Epidermal melanocyte (primary cell): ENCODE data around the gene AKAP13.
"Not testable (repeated sequence)": the region's sequence is repeated elsewhere in the genome, so short reads cannot be mapped to it uniquely, and the experiment has no call there.

Experiments used
- DNase-seq: peaks from one replicate; pipeline ENCODE4 v3.0.0; 2011; ENCODE audit warnings: low spot score; ENCODE audit not compliant: insufficient read length

Gene AKAP13

DNA sequence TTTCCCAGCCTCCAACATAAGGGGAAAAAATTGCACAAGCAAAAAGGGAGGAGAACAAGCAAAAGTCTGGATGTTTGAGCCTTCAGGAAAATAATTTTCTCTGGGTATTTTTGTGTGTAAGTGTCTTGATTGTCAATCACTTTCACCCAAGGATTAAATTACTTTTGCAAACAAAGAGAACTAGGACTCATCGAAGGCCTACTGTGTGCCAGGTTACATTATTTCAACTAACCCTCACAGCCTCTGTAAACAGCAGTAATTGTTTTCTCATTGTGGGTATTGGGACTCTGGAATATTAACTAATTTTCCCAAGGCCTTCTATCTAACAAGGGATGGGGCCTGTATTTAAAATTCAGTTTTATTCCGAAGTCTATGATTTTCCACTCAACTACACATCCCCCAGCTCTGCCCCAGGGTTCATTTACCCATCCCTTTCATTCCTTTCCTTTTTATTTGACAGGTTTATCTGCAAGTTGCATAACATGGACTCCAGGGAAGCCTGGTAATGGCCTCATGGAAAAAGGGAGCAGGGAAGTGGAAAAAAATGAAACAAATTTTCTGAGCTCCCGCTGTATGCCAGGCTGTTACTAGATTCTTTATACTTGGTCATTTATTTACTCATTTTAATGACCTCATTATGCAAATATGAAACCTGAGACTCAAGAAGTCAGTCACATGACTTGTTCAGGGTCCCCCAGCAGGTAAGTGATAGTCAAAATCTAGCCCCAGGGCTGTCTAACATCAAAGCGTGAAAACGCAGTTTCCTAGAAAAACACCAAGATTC is 32.9 kb upstream of the AKAP13 start:
- DNase-seq, result not testable (repeated sequence)

DNA sequence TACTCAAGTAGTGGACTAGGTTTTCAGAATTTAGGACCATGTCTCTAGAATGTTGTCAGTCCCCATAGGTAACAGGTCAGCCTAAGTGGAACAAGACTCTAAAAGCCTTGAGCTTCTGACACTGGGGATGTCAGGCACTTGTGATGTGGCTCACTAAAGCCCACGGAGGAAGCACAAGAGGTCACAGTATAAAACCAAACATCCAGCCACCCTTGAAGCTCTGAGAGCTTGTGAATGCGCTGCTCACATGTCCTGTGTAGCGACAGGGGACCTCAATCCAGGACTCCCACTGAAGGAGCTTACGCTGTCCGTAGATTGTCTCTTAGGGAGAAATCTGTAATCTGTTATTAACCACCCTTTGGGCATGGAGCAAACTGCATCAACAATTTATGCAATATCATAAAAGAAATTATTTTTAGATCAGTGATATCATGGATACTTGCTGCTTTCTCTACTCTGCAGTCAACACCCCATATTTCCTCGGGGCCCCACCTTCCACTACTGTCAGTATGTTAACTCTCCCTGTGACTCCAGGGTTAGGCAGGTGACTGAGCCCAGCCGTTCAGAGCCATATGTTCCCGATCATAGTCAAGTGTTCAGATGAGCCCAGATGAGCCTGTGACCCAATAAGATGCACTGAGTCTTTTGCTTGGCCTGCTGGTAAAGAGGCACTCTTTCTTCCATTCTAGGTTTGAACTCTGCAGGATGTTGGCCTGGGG is 32.2 kb upstream of the AKAP13 start:
- DNase-seq, result not testable (repeated sequence)

DNA sequence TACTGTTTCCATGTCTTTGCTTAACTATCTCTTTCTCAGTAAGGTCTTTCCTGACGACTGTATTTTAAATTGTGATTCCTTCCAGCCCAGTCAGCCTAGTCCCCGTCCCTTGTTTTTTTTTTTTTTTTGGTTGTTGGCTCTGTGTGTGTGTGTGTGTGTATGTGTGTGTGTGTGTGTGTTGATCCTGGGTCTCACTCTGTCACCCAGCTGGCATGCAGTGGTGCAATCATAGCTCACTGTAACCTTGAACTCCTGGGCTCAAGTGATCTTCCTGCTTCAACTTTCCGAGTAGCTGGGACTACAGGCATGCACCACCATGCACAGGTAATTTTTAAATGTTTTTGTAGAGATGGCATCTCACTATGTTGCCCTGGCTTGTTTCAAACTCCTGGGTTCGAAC is 31.3 kb upstream of the AKAP13 start:
- DNase-seq, result not testable (repeated sequence)

DNA sequence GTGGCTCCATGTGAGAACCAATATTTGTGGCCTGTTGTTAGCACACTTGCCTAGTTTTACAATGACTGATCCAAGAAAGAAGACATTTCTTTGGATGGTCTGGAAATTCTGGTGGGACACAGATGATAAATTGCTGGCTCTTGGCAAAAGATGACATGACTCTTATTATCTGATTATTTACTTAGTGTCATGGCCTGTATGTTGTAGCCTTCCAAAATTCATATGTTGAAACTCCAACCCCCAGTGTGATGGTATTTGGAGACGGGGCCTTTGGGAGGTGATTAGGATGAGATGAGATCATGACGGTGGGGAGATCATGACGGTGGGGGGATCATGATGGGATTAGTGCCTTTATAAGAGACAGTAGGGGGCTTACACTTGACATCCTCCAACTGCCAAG is 30.0 kb upstream of the AKAP13 start:
- DNase-seq, result no peak

DNA sequence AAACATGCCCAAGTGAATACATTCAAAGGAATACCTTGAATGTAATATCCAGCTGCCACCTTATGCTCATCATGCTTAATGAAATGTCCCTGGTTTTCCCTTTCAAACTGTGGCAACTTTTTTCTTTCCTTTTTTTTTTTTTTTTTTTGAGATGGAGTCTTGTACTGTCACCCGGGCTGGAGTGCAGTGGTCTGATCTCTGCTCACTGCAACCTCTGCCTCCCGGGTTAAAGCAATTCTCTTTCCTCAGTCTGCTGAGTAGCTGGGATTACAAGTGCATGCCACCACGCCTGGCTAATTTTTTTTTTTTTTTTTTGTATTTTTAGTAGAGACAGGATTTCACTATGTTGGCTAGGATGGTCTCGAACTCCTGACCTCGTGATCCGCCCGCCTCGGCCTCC is 28.9 kb upstream of the AKAP13 start:
- not testable (repeated sequence) for DNase-seq

DNA sequence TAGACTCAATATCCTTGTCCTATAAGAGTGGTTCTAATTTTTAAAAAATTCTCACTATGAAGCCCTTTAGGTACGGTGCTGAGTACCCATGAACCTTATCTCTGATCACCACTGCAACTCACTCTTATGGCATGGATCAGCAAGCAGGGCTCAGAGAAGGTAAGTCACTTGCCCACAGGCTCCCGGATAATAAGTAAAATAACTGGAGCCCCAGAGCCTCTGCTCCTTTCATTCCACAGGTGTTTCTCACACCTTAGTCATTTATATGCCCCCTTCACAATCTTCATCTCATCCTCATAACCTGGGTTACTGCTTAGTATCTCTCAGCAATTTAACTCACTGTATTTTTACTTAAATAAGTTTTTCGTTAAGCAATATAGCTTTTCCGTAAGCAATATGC is 28.4 kb upstream of the AKAP13 start:
- DNase-seq, result no peak

DNA sequence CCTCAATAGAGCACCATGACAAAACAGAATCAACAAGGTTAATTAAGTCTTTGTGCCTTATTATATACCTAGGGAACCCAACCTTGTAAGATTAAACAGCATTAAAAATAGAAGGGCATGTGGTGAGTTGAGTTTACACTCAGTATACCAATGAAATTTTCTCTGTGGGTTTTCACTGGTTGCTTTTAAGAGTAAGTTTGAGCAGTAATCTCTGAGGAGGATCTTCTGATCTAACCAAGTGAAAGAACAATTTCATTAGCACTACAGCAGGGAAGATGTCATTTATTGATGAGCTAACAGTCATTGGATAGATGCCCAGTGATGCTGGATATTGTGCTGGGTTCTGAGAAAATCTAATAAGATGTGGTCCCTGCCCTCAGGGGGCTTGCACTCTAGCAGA is 26.9 kb upstream of the AKAP13 start:
- no peak for DNase-seq

DNA sequence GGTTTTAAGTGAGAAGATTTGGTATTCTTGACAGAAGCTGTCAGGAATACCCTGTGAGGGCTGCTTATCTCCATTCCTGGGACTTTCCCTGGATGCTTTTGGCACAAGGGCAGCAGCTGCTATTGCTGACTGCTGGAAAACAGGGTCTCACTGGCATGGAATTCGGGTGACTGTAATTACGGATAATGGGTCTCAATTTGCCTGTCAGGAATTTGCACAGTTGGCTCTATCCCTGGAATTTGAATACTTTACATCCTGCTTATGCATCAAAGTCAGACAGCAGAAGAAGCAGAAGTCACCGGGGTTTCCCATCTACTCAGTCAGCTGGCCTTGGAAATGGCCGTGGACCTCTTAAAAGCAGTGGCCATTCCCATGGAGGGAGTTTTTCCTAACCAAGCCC is 25.9 kb upstream of the AKAP13 start:
- DNase-seq, result no peak

DNA sequence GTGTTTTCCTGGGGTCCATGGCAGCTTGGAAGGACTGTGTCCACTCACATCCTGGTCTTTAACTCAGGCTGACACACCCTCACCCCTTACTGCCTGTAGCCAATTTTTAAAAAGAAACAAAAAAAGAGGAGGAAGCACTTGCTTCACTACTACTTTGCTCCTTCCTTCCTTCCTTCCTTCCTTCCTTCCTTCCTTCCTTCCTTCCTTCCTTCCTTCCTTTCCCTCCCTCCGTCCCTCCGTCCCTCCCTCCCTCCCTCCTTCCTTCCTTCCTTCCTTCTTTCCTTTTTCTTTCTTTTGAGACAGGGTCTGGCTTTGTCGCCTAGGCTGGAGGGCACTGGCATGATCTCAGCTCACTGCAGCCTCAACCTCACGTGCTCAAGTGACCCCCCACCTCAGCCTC is 25.5 kb upstream of the AKAP13 start:
- no peak for DNase-seq

DNA sequence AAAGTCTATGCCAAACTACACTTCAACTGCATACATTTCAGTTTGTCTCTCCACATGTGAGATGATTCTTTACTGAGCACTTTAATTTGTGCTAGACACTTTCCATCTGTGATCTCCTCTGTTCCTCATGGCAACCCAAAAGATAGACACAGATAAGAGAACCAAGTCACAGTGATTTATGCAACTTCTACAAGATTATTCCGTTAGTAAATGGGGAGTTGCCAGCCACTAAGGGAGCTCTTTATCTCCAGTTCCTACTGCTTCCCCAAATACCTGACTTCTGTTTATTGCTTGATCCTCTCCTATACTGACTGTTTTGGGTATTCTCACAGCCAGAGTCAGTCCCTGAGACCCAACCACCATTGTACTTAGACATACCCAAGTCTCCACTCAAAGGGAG is 24.1 kb upstream of the AKAP13 start:
- no peak for DNase-seq

DNA sequence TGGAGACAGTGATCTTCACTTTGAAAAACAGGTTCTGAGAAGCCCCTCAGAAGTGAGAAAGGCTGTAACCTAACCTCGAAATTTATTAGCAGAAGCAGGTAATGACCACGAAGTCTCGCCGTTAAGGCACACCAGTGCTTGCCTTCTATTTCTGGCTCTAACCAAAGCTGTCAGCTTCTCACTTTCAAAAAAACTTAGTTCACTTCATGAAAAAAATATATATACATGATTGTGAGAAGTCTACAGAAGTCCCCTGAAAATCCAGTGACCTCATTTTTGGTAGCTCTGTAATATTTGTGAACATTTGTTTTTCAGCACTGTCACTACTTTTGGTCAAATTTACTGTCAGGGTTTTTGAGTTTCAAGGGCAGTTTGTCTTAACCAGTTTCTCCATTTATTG is 19.1 kb upstream of the AKAP13 start:
- no peak for DNase-seq

DNA sequence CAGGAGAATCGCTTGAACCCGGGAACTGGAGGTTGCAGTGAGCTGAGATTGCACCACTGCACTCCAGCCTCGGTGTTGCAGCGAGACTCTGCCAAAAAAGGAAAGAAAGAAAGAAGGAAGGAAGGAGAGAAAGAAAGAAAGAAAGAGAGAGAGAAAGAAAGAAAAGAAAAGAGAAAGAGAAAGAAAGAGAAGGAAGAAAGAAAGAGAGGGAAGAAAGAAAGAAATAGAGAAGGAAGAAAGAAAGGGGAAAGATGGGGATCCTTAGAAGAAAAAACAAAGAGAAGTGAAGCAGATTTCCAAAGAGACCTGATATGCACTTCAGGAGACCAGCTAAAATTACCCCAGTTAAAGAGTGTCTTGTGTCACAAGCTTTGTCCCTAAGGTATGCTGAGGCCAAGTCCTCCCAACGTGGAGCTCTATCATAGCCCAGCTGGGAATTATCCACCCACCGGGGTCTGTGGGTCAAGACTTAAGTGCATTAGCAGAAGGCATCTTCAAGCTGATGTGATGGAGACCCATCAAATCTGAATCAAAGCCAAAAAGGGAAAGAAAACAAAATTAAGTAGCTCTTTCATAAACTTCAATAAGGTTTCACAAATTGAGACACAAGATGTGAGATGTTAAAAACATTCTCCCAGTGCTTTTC is 17.8 kb upstream of the AKAP13 start:
- no peak for DNase-seq

DNA sequence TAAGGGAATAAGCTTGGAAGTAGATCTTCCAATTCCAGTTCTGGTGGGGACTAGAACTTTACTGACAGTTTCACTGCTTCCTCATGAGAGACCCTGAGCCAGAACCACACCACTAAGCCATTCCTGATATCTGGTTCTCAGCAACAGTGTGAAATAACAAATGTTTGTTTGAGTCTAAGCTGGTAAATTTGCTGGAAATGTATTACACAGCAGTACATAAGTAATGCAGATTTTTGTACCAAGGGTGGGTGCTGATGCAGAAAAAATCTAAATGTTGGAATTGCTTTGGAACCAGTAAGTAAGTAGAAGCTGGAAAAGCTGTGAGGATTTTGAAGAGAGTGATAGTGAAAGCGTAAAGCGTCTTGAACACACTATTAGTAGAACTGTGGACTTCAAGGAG is 14.4 kb upstream of the AKAP13 start:
- no peak for DNase-seq

DNA sequence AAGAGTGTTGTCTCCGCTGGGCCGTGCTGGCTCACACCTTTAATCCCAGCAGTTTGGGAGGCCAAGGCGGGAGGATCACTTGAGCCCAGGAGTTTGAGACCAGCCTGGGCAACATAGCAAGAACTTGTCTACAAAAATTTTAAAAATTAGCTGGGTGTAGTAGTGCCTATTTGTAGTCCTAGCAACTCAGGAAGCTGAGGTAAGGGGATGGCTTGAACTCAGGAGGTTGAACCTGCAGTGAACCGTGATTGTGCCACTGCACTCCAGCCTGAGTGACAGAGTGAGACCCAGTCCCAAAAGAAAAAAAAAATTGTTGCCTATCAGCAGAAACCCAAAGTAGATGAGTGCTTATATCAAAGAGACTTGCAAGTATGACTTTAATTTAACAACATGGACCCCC is 12.7 kb upstream of the AKAP13 start:
- DNase-seq, result no peak

DNA sequence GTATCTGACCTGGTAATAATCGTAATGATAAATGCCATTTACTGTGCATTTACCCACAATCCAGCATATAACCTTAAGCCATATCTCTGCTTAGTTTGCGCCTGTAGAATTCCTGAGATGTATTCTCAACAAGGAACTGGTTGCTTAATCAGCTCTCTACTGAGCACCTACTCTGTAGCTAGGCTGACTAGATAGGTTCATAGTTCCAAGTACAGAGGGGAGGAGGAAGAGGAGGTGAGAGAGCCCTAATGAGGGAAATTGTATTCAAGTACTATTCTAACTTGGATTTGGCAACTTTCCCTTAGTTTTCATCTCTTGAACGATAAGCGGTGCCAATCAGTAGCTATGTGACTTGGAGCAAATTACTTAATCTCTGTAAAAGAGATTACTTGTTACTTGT is 5.6 kb upstream of the AKAP13 start:
- no peak for DNase-seq

DNA sequence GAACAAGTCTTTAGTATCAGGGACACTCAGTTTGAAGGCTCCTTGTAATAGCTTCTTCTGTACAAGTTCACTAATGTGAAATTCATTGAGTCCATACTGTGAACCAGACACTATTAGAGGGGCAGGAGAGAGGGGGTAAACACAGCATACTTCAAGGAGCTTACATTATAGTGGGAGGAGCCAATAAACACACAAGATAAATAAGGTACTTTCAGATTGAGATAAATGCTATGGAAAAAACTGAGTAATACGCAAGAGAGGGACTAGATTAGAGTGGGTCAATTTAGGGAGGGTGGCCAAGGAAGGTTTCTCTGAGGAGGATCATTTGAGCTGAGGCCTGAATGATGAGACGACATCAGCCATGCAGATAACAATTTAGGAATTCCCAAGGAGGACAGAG is 3.1 kb upstream of the AKAP13 start:
- DNase-seq, result no peak

DNA sequence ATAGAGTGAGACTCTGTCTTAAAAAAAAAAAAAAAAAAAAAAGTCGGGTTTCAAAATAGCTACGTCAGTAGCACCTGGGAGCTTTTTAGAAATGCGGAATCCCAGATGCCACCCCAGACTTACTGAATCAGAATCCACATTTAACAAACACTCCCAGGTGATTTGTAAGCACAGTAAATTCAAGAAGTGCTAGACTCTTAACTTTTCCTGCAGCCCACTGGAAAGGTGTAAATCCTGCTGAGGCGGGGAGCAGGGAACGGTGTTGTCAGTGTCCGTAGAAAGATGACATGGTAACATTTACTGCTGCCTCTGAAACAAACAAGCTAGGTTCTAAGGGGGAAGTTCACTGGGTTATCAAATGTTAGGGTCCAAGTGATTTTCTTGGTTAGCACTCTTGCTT is 2.4 kb upstream of the AKAP13 start:
- DNase-seq, result no peak

DNA sequence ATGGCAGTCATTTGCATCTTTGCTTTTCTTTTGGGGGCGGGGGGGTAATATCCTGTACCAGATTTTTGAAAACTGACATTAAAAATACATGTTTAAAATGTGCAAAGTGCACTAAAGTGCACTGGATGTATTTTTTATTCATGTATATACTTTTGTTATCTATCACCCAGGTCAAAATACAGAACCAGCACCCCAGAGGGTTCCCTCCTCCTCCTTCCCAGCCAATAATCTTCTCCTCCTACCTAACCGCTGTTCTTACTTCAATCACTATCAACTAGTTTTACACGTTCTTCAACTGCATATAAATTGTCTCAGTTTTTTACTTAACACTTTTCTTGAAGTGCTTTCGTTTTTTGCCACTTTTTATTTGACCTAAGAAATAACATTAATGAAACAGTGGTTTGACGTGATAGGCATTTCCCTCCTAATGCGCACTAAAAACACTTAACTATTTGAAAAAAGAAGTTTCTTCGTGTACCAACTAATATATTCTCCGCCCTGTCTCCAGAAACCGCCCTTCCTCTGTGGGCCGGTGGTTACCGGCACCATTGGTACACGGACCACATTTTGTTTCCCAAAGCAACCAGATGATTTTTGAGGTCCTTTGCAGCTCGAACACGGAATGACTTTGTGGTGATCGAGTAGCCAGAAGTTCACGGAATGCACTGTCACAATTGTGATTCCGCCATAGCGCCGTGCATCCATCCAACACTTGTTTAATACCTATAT is 836 bp upstream of the AKAP13 start:
- DNase-seq, result no peak

DNA sequence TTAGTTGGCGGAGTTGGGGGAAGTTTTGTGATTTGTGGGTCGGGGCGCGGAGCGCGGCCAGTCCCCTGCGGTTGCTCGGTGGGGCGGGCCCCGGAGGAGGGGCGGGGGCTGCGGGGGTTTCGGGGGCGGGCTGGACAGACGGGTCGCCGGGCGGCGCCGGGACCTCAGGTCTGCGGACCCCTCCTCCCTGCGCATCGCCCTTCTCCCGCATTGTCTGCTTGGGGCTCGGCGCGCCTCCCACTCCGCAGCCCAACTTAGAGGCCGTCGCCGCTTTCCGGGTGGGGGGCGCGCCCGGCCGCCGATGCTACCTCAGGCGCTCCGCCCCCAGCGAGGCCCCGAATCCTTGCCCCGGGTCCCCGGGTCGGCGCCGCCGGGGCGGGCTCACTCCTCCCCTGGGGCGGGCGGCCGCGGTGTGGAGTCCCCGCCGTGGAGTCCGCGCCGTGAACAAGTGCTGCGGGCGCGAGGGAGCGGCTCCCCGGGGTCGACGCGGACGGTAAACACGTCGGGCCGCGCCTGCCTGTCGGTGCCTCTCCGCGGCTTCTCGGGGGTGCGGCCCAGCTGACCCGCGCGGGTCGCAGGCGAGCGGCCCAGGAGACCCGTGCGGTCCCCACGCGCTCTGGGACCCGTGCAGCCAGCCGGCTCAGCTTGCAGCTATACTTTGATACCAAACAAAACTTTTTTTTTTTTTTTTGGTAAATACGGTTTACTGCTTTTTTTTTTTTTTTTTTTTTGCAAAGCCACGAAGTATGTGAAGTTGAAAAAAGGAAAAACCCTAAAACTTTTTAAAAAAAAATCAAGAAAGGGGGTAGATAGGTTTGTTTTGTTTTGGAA is 624 bp downstream of the AKAP13 start:
- no peak for DNase-seq

DNA sequence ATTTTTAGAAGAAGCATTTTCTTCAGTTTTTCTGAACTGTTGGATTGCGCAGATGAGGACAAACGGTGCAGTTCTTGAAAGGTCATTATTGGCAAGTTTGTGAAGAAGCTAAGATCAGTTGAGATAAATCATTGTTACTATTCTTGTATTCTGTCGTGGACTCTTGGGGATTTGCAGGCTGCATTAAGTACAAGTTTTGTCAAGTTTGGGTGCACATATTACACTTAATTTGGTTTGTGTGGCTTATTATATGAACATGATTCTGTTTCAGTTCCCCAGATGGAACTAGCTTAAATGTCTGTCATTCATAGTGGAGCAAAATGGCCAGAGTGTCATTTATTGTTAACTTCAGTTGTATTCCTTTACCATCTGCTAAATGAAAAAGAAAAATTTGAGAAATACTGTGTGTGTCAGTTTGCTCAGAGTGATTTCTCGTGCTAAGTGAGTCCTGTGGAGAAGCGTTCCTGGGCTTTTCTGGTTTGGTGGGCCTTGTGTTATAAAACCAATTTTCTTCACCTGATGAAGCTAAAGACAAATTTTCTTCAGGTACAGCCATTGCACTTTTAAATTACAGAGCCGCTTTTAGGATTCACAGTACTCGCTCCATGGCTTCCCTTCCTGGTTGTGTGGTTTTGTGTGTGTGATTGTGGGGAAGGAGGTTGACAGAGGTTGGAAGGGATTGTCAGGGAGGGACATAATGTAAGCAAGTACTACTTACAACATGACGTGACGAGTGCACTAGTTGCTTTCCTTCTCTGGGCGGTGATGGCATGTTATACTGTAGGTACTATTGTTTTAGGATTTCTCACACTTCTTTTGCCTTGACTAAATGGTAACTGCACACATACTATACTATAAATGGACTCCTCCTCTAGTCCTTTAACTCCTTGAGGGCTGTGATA is 1.7 kb downstream of the AKAP13 start:
- DNase-seq, result no peak
